ENCODE results near the gene ZNF768.

ZNF768 gene

DNA sequence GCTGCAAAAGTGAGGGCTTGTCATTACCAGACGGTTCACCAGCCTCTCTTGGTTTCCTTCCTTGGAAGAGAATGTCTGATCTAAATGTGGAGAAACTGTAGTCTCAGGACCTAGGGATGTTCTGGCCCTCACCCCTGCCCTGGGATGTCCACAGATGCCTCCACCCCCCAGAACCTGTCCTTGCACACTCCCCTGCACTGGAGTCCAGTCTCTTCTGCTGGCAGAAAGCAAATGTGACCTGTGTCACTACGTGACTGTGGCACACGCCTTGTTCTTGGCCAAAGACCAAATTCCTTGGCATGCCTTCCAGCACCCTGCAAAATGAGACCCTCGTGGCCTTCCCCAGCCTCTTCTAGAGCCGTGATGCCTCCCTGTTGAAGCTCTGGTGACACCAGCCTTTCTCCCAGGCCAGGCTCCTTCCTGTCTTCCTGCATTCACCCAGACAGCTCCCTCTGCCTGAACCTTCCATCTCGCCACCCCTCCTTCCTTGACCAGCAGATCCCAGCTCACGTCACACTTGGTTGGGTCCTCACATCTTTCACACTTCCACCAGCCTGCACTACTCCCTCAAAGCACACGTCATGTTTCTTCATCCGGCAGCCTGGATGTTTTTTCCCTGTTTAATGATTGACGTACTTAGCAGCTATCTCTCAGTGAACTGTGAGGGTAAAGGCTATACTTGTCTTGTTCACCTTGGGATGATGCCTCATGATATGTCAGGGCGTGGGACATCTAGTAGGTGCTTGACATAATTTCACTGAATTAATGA, 4.3 kb downstream of the ZNF768 start:
- no peak overlapping the region for H3K27ac ChIP-seq
- H3K27me3 ChIP-seq, result peaks cover 0 to 4% of the 10 kb centered on the region in 2 donors
- TF ChIP-seq, protein P1, sequence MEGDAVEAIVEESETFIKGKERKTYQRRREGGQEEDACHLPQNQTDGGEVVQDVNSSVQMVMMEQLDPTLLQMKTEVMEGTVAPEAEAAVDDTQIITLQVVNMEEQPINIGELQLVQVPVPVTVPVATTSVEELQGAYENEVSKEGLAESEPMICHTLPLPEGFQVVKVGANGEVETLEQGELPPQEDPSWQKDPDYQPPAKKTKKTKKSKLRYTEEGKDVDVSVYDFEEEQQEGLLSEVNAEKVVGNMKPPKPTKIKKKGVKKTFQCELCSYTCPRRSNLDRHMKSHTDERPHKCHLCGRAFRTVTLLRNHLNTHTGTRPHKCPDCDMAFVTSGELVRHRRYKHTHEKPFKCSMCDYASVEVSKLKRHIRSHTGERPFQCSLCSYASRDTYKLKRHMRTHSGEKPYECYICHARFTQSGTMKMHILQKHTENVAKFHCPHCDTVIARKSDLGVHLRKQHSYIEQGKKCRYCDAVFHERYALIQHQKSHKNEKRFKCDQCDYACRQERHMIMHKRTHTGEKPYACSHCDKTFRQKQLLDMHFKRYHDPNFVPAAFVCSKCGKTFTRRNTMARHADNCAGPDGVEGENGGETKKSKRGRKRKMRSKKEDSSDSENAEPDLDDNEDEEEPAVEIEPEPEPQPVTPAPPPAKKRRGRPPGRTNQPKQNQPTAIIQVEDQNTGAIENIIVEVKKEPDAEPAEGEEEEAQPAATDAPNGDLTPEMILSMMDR (IDR thresholded peaks at IDR 0.05), result no peak
- H3K4me1 ChIP-seq, result peaks cover 0 to 17% (median 4%) of the 10 kb centered on the region in 4 donors
- H3K9me3 ChIP-seq, result no peaks in the 10 kb centered on the region
- no peak overlapping the region for H3K4me3 ChIP-seq
- intact Hi-C loops (cut with DNase I; ENCODE audit: low total_unique reads), result no loop called here
- peaks cover 0 to 11% (median 7%) of the 10 kb centered on the region in 3 donors for H3K36me3 ChIP-seq
- no peak for DNase-seq

DNA sequence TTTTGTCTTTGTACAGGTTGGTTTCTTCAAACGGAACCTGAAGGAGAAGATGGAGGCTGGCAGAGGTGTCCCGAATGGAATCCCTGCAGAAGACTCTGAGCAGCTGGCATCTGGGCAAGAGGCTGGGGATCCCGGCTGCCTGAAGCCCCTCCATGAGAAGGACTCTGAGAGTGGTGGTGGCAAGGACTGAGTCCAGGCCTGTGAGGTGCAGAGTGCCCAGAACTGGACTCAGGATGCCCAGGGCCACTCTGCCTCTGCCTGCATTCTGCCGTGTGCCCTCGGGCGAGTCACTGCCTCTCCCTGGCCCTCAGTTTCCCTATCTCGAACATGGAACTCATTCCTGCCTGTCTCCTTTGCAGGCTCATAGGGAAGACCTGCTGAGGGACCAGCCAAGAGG, 4.9 kb downstream of the ZNF768 start:
- TF ChIP-seq, protein P1 (IDR thresholded peaks at IDR 0.05), result no peak
- H3K36me3 ChIP-seq, result peaks cover 0 to 11% (median 7%) of the 10 kb centered on the region in 3 donors

DNA sequence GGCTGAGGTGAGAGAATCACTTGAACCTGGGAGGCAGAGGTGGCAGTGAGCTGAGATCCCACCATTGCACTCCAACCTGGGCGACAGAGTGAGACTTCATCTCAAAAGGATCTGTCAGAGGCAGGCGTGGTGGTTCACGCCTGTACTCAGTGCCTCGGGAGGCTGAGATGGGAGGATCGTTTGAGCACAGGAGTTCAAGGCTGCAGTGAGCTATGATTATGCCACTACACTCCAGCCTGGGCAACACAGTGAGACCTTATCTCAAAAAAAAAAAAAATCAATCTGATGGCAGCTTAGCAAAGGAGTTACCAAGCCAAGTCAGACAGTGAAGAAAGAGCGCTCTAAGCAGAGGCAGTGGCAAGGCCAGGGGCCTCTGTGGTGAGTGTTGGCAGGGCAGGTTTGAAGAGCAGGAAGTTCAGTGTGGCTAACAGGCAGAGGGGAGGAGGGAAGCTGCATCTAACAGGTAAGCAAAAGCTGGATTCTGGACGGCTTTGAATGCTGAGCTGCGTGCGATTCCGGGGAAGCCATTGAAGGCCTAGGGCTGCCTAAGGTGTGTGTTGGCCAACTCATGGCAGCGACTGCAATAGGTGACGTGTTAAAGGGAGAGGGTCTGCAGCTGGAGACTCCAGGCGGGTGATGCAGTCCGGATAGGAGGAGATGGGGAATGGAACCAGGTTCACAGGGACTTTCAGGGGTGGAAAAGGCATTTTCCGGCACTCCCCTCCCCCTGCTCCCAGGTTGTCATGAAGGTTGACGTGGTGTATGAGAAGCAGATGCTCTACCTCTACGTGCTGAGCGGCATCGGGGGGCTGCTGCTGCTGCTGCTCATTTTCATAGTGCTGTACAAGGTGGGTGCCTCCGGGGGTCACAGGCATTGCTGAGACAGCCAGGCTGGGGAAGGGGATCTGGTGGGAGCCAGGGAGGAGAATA, 7.0 kb downstream of the ZNF768 start:
- intact Hi-C loops (cut with DNase I; ENCODE audit: low total_unique reads), result no loop called here
- peaks cover 0 to under 1% (median 0%) of the 10 kb centered on the region in 3 donors for H3K36me3 ChIP-seq

More for the DNA sequence above, 4.9 kb downstream of the ZNF768 start:
- intact Hi-C loops (cut with DNase I; ENCODE audit: low total_unique reads), result no loop called here
- H3K27ac ChIP-seq, result no peak overlapping the region
- no peak for DNase-seq
- H3K4me1 ChIP-seq, result peaks cover 0 to 17% (median 4%) of the 10 kb centered on the region in 4 donors
- H3K27me3 ChIP-seq, result peaks cover 0 to 7% of the 10 kb centered on the region in 2 donors
- no peaks in the 10 kb centered on the region for H3K9me3 ChIP-seq
- no peak overlapping the region for H3K4me3 ChIP-seq

DNA sequence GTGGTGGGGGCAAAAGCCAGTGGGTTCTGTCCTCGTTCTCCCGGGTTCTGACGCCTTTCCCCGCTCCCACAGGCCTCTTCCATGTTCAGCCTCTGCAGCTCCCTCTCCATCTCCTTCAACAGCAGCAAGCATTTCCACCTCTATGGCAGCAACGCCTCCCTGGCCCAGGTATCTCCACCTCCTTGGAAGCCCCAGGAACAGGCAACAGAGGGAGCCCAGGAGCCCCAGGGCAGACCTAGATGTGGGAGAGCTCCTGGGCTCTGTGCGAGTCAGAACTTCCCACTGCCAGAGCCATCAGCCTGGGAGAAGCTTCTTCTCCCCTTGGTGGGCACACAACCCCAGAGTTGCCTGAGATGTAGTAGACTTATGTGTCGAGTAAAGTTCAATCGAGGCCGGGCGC, 7.8 kb downstream of the ZNF768 start:
- Histone ChIP-seq H3K36me3 (no peaks in the 10 kb centered on the region), H3K4me3 (no peak overlapping the region), H3K27me3 (peaks cover 0 to 7% of the 10 kb centered on the region in 2 donors), H3K4me1 (no peaks in the 10 kb centered on the region), H3K9me3 (no peaks in the 10 kb centered on the region), H3K27ac (no peak overlapping the region)
- DNase-seq, result no peak
- intact Hi-C loops (cut with DNase I; ENCODE audit: low total_unique reads), result no loop called here
- TF ChIP-seq, protein P1 (IDR thresholded peaks at IDR 0.05), result no peak

More for the DNA sequence above, 7.0 kb downstream of the ZNF768 start:
- H3K9me3 ChIP-seq, result no peaks in the 10 kb centered on the region
- no peak for DNase-seq
- H3K27ac ChIP-seq, result no peak overlapping the region
- H3K4me3 ChIP-seq, result no peak overlapping the region
- TF ChIP-seq, protein P1 (IDR thresholded peaks at IDR 0.05), result no peak
- H3K27me3 ChIP-seq, result peaks cover 0 to 7% of the 10 kb centered on the region in 2 donors
- peaks cover 0 to 3% (median 0%) of the 10 kb centered on the region in 4 donors for H3K4me1 ChIP-seq

DNA sequence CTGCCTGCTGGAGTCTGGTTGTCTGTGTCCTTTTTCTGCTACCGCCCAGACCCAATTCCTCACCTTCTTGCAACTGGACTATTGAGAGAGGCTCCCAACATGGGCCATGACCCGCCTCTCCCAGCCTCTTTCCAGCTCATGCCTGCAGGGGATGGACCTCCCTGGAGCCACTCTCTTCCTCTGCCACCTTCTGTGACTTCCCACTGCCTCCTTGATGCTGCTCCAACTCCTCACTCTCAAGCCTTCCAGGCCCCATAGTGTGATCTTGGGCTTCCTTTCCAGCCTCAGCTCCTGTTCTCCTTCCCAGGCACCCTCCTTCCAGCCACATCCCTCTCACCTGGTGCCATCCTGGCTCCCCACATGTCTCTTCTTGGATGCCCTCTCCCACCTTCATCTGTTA, 11.1 kb downstream of the ZNF768 start:
- Histone ChIP-seq H3K4me1 (no peaks in the 10 kb centered on the region), H3K36me3 (no peaks in the 10 kb centered on the region), H3K4me3 (no peak overlapping the region), H3K27ac (no peak overlapping the region), H3K27me3 (peaks cover 0 to 7% of the 10 kb centered on the region in 2 donors), H3K9me3 (no peaks in the 10 kb centered on the region)
- intact Hi-C loops (cut with DNase I; ENCODE audit: low total_unique reads), result no loop called here
- no peak for DNase-seq
- TF ChIP-seq, protein P1 (IDR thresholded peaks at IDR 0.05), result no peak
